Glutamatergic neuron (in vitro differentiated cells): Measurements from ENCODE around the gene CEP350. TPM values are rescaled to one million over a fixed set of nuclear protein-coding genes. Genes with fewer than 3 reads are reported as not detected.

ENCODE experiments used
- DNase-seq: peaks from one replicate; pipeline ENCODE4 v3.0.0; 2022
- H3K27ac Mint-ChIP-seq: one replicate; pipeline ENCODE4 v1.8.0; 2020; ENCODE audit warnings: mild to moderate bottlenecking, mixed read lengths, inconsistent platforms; ENCODE audit not compliant: unreplicated experiment
- H3K27me3 Mint-ChIP-seq: one replicate; pipeline ENCODE4 v1.8.0; 2020; ENCODE audit warnings: mild to moderate bottlenecking, moderate library complexity, mixed read lengths, inconsistent platforms; ENCODE audit not compliant: unreplicated experiment
- H3K36me3 Mint-ChIP-seq: one replicate; pipeline ENCODE4 v1.8.0; 2020; ENCODE audit warnings: mild to moderate bottlenecking, mixed read lengths, inconsistent platforms; ENCODE audit not compliant: unreplicated experiment
- H3K4me1 Mint-ChIP-seq: one replicate; pipeline ENCODE4 v1.8.0; 2020; ENCODE audit warnings: mild to moderate bottlenecking, low read depth, mixed read lengths, inconsistent platforms; ENCODE audit not compliant: unreplicated experiment
- H3K4me3 Mint-ChIP-seq: one replicate; pipeline ENCODE4 v1.8.0; 2020; ENCODE audit warnings: mild to moderate bottlenecking, mixed read lengths, inconsistent platforms; ENCODE audit not compliant: unreplicated experiment
- H3K9me3 Mint-ChIP-seq: one replicate; pipeline ENCODE4 v1.8.0; 2020; ENCODE audit warnings: mild to moderate bottlenecking, moderate library complexity, mixed read lengths, inconsistent platforms; ENCODE audit not compliant: unreplicated experiment
- CTCF ChIP-seq: fragments of 200-600 bp; sonication (generic); IDR thresholded peaks from one replicate; pipeline ENCODE4 v1.5.0; 2021; ENCODE audit not compliant: partially characterized antibody, unreplicated experiment
- total RNA-seq: library from RNA; stranded (reverse); fragmentation: NEBNext Ultra II Directional; extraction: Animal tissue kit (Norgen Biotek cat#: 25700); gene quantifications from one replicate; pipeline ENCODE4 v1.2.1, GENCODE V29; 2021; ENCODE audit not compliant: unreplicated experiment

CEP350 gene
- total RNA-seq, 1 donor from 2014 or later, result 36.6 TPM

GRCh38 chr1:179925302-179925701, 29.3 kb upstream of the CEP350 start:
- DNase-seq, result no peak
- Mint-ChIP-seq H3K36me3 (no peaks in the 10 kb centered on the region), H3K4me1 (peaks cover 4% of the 10 kb centered on the region), H3K4me3 (no peak overlapping the region), H3K27ac (no peak overlapping the region), H3K27me3 (no peaks in the 10 kb centered on the region), H3K9me3 (no peaks in the 10 kb centered on the region)
- TF ChIP-seq CTCF, result no peak

GRCh38 chr1:179925922-179926849, 28.4 kb upstream of the CEP350 start:
- Mint-ChIP-seq H3K36me3 (no peaks in the 10 kb centered on the region), H3K4me1 (peaks cover 4% of the 10 kb centered on the region), H3K27ac (no peak overlapping the region), H3K9me3 (no peaks in the 10 kb centered on the region), H3K4me3 (no peak overlapping the region), H3K27me3 (no peaks in the 10 kb centered on the region)
- DNase-seq, result no peak
- no peak for TF ChIP-seq CTCF

- DNase-seq, result no peak
- no peak for TF ChIP-seq CTCF
- Mint-ChIP-seq H3K4me3 (no peak overlapping the region), H3K36me3 (no peaks in the 10 kb centered on the region), H3K27ac (no peak overlapping the region), H3K27me3 (no peaks in the 10 kb centered on the region), H3K9me3 (no peaks in the 10 kb centered on the region), H3K4me1 (peaks cover 4% of the 10 kb centered on the region)
These were observed 27.8 kb upstream of the CEP350 start for GRCh38 chr1:179926850-179927205.

GRCh38 chr1:179929955-179930798, 24.4 kb upstream of the CEP350 start:
- DNase-seq, result no peak
- TF ChIP-seq CTCF, result no peak
- no peak overlapping the region for H3K27ac Mint-ChIP-seq
- H3K4me1 Mint-ChIP-seq, result no peaks in the 10 kb centered on the region
- no peaks in the 10 kb centered on the region for H3K27me3 Mint-ChIP-seq
- no peak overlapping the region for H3K4me3 Mint-ChIP-seq
- H3K36me3 Mint-ChIP-seq, result no peaks in the 10 kb centered on the region
- no peaks in the 10 kb centered on the region for H3K9me3 Mint-ChIP-seq
